HCT116 (cell line): ENCODE measurements around the gene C1R. TPM values are rescaled to one million over a fixed set of nuclear protein-coding genes. Genes with fewer than 3 reads are reported as not detected.

Experiments used
- ATAC-seq: fragments of 200-7000 bp; cut with Tn5 transposase; 2 replicates; pipeline ENCODE4 v1.9.1; 2020; ENCODE audit warnings: mild to moderate bottlenecking, moderate library complexity
- BruUV-seq: library from RNA; stranded (reverse); fragments of 400-500 nt; replicated peaks from 2 replicates; lab custom pipeline; 2021; lab: Mats Ljungman, UMichigan
- CTCF ChIA-PET: fragments of 300-600 bp; sonication (Branson Sonifier 250); formaldehyde crosslinking; loops from one replicate; lab custom pipeline; 2021; ENCODE audit warnings: antibody characterized with exemption; lab: Charles Lee
- POLR2A ChIA-PET: fragments of 300-600, 350-600 bp; sonication (Branson Sonifier 250); formaldehyde crosslinking; loops from one replicate; lab custom pipeline; 2021; ENCODE audit warnings: antibody characterized with exemption; lab: Charles Lee
- RAD21 ChIA-PET, 2 experiments: fragments of 300-600 bp; sonication (Branson Sonifier 250); formaldehyde crosslinking; loops; one replicate each; lab custom pipeline; 2023; ENCODE audit warnings: low total read pairs in 2 of 2; ENCODE audit not compliant: uncharacterized antibody in 2 of 2, unreplicated experiment in 2 of 2, low non-redundant PET in 1 of 2; lab: Charles Lee
- DNase-seq: peaks from one replicate; pipeline ENCODE4 v3.0.0-alpha.2; 2010; ENCODE audit warnings: low read depth, low spot score
- H2AFZ ChIP-seq: fragments of 200-600 bp; shearing (Covaris generic), sonication (generic); 2 replicates; pipeline ENCODE4 v1.6.1; 2017; ENCODE audit warnings: low read depth, mixed run types, mixed read lengths, antibody characterized with exemption, low read length; ENCODE audit not compliant: poor library complexity, severe bottlenecking
- H3K27ac ChIP-seq: 2 replicates; pipeline ENCODE4 v1.5.1; 2012; ENCODE audit warnings: low read depth, low read length
- H3K27me3 ChIP-seq: fragments of 200-600 bp; sonication (generic); 2 replicates; pipeline ENCODE4 v1.6.1; 2016; ENCODE audit warnings: mixed run types, low read length, mixed read lengths; ENCODE audit not compliant: insufficient read depth
- H3K36me3 ChIP-seq, 2 experiments: fragments of 200-500 bp in 1 of 2; fragments of 200-600 bp in 1 of 2; sonication (Bioruptor generic) in 1 of 2; sonication (generic) in 1 of 2; 2 replicates each; pipeline versions ENCODE4 v1.5.1 to v1.6.1; 2014 to 2016; ENCODE audit warnings: low read length in 2 of 2, inconsistent platforms in 1 of 2, mixed read lengths in 1 of 2, mixed run types in 1 of 2; ENCODE audit not compliant: insufficient read depth in 2 of 2, control insufficient read depth in 1 of 2
- H3K4me1 ChIP-seq, 2 experiments: fragments of 200-600 bp in 1 of 2; sonication (generic) in 1 of 2; 2 replicates each; pipeline versions ENCODE4 v1.5.1 to v1.6.1; 2012 to 2017; ENCODE audit warnings: low read length in 2 of 2, inconsistent platforms in 1 of 2, mild to moderate bottlenecking in 1 of 2, mixed read lengths in 1 of 2, mixed run types in 1 of 2, moderate library complexity in 1 of 2; ENCODE audit not compliant: insufficient read depth in 2 of 2, control insufficient read depth in 1 of 2
- H3K4me2 ChIP-seq: fragments of 200-600 bp; sonication (generic); 2 replicates; pipeline ENCODE4 v1.6.1; 2017; ENCODE audit warnings: mixed run types, low read length, mixed read lengths
- H3K4me3 ChIP-seq, 2 experiments: fragments of 200-600 bp in 1 of 2; sonication (generic) in 1 of 2; replicated peaks in 1 of 2; 2 replicates each; pipeline ENCODE4 v1.5.1; 2011 to 2016; ENCODE audit warnings: low read length in 2 of 2, control low read depth in 1 of 2, low read depth in 1 of 2, mild to moderate bottlenecking in 1 of 2, mixed read lengths in 1 of 2, mixed run types in 1 of 2
- H3K79me2 ChIP-seq: fragments of 200-600 bp; sonication (generic); 2 replicates; pipeline ENCODE4 v1.6.1; 2017; ENCODE audit warnings: mild to moderate bottlenecking, mixed run types, low read length, moderate library complexity, mixed read lengths; ENCODE audit not compliant: insufficient read depth
- H3K9ac ChIP-seq: fragments of 200-600 bp; sonication (generic); 2 replicates; pipeline ENCODE4 v1.6.1; 2016; ENCODE audit warnings: low read length, mixed read lengths
- H3K9me2 ChIP-seq: fragments of 200-600 bp; sonication (generic), shearing (Covaris generic); 2 replicates; pipeline ENCODE4 v1.6.1; 2017; ENCODE audit warnings: mixed run types, mild to moderate bottlenecking, moderate library complexity; ENCODE audit not compliant: insufficient read depth
- H3K9me3 ChIP-seq, 2 experiments: fragments of 200-500 bp in 1 of 2; fragments of 200-600 bp in 1 of 2; sonication (Bioruptor generic) in 1 of 2; sonication (generic) in 1 of 2; 2 replicates each; pipeline ENCODE4 v1.6.1; 2014 to 2017; ENCODE audit warnings: low read length in 2 of 2, mixed read lengths in 2 of 2, inconsistent platforms in 1 of 2, low read depth in 1 of 2, mild to moderate bottlenecking in 1 of 2, mixed run types in 1 of 2, moderate library complexity in 1 of 2; ENCODE audit not compliant: control insufficient read depth in 1 of 2, insufficient read depth in 1 of 2
- H4K20me1 ChIP-seq: fragments of 200-600 bp; sonication (generic), shearing (Covaris generic); 2 replicates; pipeline ENCODE4 v1.6.1; 2017; ENCODE audit warnings: mixed run types, mild to moderate bottlenecking, moderate library complexity; ENCODE audit not compliant: insufficient read depth
- ATF3 ChIP-seq: IDR thresholded peaks from 2 replicates; pipeline ENCODE4 v1.6.1; 2012
- EGR1 ChIP-seq: IDR thresholded peaks from 2 replicates; pipeline ENCODE4 v1.6.1; 2012; ENCODE audit warnings: low read depth
- EZH2 ChIP-seq: fragments of 200-600 bp; sonication (generic); IDR thresholded peaks from 2 replicates; pipeline ENCODE4 v1.6.1; 2017; ENCODE audit warnings: antibody characterized with exemption, mixed run types
- EZH2phosphoT487 ChIP-seq: fragments of 200-600 bp; IDR thresholded peaks from 2 replicates; pipeline ENCODE4 v1.6.1; 2018; ENCODE audit warnings: antibody characterized with exemption, borderline replicate concordance
- JUND ChIP-seq: IDR thresholded peaks from 2 replicates; pipeline ENCODE4 v1.6.1; 2012
- MAX ChIP-seq: IDR thresholded peaks from 2 replicates; pipeline ENCODE4 v1.6.1; 2012
- POLR2A ChIP-seq: IDR thresholded peaks from 2 replicates; pipeline ENCODE4 v1.7.0; 2011; ENCODE audit warnings: borderline replicate concordance; ENCODE audit not compliant: insufficient read depth, insufficient read length; ENCODE audit errors: extremely low read depth
- POLR2AphosphoS5 ChIP-seq: IDR thresholded peaks from 2 replicates; pipeline ENCODE4 v1.6.1; 2011; ENCODE audit warnings: mild to moderate bottlenecking, low read depth, low read length, moderate library complexity
- SRF ChIP-seq: IDR thresholded peaks from 2 replicates; pipeline ENCODE4 v1.6.1; 2012; ENCODE audit warnings: low read depth
- TCF7L2 ChIP-seq: IDR thresholded peaks from 2 replicates; pipeline ENCODE4 v1.7.0; 2011; ENCODE audit warnings: borderline replicate concordance, inconsistent platforms; ENCODE audit not compliant: insufficient read depth, insufficient read length; ENCODE audit errors: extremely low read depth
- YY1 ChIP-seq: IDR thresholded peaks from 2 replicates; pipeline ENCODE4 v1.6.1; 2011; ENCODE audit warnings: low read length, low read depth, moderate library complexity, mild to moderate bottlenecking; ENCODE audit not compliant: insufficient replicate concordance; ENCODE audit errors: extremely low read depth
- ZBTB33 ChIP-seq: IDR thresholded peaks from 2 replicates; pipeline ENCODE4 v1.6.1; 2011; ENCODE audit warnings: mild to moderate bottlenecking, low read length, moderate library complexity; ENCODE audit not compliant: insufficient replicate concordance; ENCODE audit errors: extremely low read depth
- ZFX ChIP-seq: fragments of 450-650 bp; IDR thresholded peaks from 2 replicates; pipeline ENCODE4 v1.6.1; 2017
- ZNF274 ChIP-seq: fragments of 200-500 bp; sonication (Bioruptor generic); IDR thresholded peaks from 2 replicates; pipeline ENCODE4 v1.6.1; 2014; ENCODE audit warnings: mild to moderate bottlenecking, low read depth, low read length, inconsistent platforms
- intact Hi-C: fragments of 100-400 bp; cut with micrococcal nuclease; formaldehyde crosslinking; loops from 2 replicates; pipeline ENCODE4 v1.10.0; 2022
- total RNA-seq: library from RNA; stranded (reverse); gene quantifications from one replicate; pipeline ENCODE4 v1.2.1, GENCODE V29; 2021; ENCODE audit not compliant: unreplicated experiment

Gene C1R
- total RNA-seq, 1 experiment from 2014 or later: 4.3 TPM

- intact Hi-C loops: no loop called here
- Histone ChIP-seq H4K20me1 (no peaks in the 10 kb centered on the region), H3K4me2 (no peak overlapping the region)
These were observed 12.5 kb downstream of the C1R start for GRCh38 chr12:7079826-7080125.

More at GRCh38 chr12:7079826-7080125, 12.5 kb downstream of the C1R start:
- Histone ChIP-seq H3K4me3 (no peak overlapping the region), H3K9me2 (no peaks in the 10 kb centered on the region)
- POLR2A ChIA-PET: no interaction called here
- no TSS peak for BruUV-seq
- RAD21 ChIA-PET: no interaction called here
- TF ChIP-seq ZFX (no peak), MAX (no peak), EZH2phosphoT487 (no peak), ATF3 (no peak), ZNF274 (no peak), POLR2AphosphoS5 (no peak), POLR2A (no peak), JUND (no peak), TCF7L2 (no peak), EGR1 (no peak), EZH2 (no peak), SRF (no peak), ZBTB33 (no peak), YY1 (no peak)
- TF ChIP-seq, all 23 proteins: peak for 0
- Histone ChIP-seq H3K27me3 (no peaks in the 10 kb centered on the region), H3K27ac (no peak overlapping the region), H3K4me1 (peaks cover 2 to 7% of the 10 kb centered on the region in 2 experiments; a peak in 2 of 4 replicates), H3K36me3 (no peaks in the 10 kb centered on the region), H3K9me3 (peaks cover 0 to 6% of the 10 kb centered on the region in 2 experiments; a peak in 1 of 4 replicates), H3K9ac (no peak overlapping the region), H2AFZ (no peak overlapping the region), H3K79me2 (no peaks in the 10 kb centered on the region)
- CTCF ChIA-PET: interaction anchor here (0.9 kb wide), 1 partner anchor 28 kb away, joined by 3 read pairs; no protein-coding TSS in a partner anchor
- ATAC-seq (no peak), DNase-seq (no peak)
